DOHH2 (cell line): ENCODE measurements around the gene COL8A1.

Source experiments
- EZH2phosphoT487 ChIP-seq: fragments of 200-600 bp; sonication (generic); IDR thresholded peaks from 2 replicates; pipeline ENCODE4 v1.6.1; 2017; ENCODE audit warnings: borderline replicate concordance, mild to moderate bottlenecking, antibody characterized with exemption, low read length, moderate library complexity, mixed read lengths
- TF ChIP-seq, protein P1 (sequence below): fragments of 200-600 bp; sonication (generic); IDR thresholded peaks from one replicate; pipeline ENCODE4 v1.5.1; 2014; ENCODE audit warnings: antibody characterized with exemption, mild to moderate bottlenecking, low read depth, low read length; ENCODE audit not compliant: poor library complexity, severe bottlenecking

DNA sequence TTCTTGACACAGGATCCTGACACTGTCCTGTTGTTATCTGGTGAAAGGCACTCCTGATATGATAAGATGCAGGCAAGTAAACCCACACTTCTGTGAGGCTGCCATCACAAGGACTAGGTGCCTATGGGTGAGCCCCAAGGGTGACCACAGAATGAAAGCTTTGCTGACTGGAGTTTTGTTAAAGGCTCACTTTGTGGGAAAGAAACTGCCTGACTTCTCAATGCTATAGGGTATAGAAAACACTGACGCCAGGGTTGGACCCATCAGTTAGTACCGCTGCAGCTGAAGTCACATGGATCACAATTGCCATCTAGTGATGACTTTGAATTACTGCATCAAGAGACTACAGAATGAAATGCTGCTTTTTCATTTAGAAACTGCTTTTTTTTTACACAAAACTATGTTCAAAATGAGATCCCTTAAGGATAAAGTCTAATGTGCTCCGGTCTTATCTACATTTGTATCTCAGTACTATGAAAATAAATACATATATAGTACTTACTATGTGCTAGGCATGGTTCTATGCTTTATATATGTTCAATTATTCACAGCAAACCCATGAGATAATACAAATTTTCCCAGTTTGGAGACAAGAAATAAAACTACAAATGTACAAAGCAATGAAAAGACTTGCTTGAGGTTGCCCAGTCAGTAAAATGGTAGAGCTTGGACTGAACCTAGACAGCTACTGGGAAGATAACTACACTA is 115.0 kb downstream of the COL8A1 start:
- TF ChIP-seq, protein P1, sequence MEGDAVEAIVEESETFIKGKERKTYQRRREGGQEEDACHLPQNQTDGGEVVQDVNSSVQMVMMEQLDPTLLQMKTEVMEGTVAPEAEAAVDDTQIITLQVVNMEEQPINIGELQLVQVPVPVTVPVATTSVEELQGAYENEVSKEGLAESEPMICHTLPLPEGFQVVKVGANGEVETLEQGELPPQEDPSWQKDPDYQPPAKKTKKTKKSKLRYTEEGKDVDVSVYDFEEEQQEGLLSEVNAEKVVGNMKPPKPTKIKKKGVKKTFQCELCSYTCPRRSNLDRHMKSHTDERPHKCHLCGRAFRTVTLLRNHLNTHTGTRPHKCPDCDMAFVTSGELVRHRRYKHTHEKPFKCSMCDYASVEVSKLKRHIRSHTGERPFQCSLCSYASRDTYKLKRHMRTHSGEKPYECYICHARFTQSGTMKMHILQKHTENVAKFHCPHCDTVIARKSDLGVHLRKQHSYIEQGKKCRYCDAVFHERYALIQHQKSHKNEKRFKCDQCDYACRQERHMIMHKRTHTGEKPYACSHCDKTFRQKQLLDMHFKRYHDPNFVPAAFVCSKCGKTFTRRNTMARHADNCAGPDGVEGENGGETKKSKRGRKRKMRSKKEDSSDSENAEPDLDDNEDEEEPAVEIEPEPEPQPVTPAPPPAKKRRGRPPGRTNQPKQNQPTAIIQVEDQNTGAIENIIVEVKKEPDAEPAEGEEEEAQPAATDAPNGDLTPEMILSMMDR = peak; percentile 71
- TF ChIP-seq EZH2phosphoT487 = no peak
